Stimulated activated naive CD4-positive, alpha-beta T cell treated with Interleukin-2 at 50 U/mL for 16 hours (primary cell): ENCODE data around the gene CCDC136.

Experiments used
- DNase-seq: peaks from one replicate; lab custom pipeline; 2025; lab: John Stamatoyannopoulos, UW

The CCDC136 gene

DNA sequence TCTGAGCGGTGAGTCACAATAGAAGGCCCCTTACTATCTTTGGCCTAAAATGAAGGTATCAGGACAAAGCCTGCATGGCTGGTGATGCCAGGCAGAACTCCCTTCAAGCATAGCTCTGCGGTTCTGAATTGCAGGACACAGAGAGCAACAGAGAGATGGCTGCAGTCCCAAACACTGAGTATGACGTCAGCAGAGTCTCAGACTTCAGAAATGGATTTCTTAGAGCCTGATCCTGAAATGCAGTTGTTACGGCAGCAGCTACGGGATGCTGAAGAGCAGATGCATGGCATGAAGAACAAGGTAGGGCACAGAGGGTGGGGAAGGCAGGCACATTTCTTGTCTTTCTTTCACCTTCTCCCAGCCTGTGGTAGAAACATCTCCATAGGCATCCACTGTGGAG, 13.5 kb downstream of the CCDC136 start:
- DNase-seq, result no peak

GRCh38 chr7:128807191-128807590, 15.4 kb downstream of the CCDC136 start:
- no peak for DNase-seq

DNA sequence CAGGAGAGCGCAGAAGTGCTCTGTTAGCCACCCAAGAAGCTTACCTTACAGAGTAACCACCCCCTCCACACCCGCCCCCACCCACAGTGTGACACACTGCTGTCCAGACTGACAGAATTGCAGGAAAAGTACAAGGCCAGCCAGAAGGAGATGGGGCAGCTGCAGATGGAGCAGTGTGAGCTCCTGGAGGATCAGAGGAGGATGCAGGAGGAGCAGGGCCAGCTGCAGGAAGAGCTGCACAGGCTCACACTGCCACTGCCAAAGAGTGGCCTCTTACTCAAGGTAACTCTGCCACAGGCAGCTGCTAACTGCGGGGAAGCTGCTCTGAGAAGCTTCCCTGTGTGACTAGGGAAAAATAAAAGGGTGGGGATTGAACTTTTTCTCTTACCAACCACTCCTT, 17.6 kb downstream of the CCDC136 start:
- DNase-seq, result no peak

- DNase-seq, result no peak
These were observed 18.7 kb downstream of the CCDC136 start for GRCh38 chr7:128810473-128810872.

DNA sequence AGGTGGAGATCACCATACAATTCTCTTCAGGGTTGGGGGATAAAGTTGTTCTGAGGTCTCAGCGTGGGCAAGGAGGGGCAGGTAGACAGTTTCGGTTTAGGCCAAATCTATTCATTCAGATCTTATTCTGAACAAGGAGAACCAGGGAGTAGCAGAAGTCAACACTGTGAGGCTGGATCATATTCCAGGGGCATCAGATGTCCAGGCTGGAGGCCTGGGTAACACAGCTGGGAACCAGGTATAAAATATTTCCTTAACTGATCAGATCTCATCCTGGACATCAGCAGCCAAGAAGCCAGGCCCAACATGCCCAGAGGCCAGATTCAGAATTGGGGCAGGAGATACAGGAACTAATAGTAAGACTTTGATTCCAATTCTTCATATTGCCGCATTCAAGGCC, 19.2 kb downstream of the CCDC136 start:
- no peak for DNase-seq

- DNase-seq, result no peak
These were observed 20.1 kb downstream of the CCDC136 start for GRCh38 chr7:128811631-128812430.

DNA sequence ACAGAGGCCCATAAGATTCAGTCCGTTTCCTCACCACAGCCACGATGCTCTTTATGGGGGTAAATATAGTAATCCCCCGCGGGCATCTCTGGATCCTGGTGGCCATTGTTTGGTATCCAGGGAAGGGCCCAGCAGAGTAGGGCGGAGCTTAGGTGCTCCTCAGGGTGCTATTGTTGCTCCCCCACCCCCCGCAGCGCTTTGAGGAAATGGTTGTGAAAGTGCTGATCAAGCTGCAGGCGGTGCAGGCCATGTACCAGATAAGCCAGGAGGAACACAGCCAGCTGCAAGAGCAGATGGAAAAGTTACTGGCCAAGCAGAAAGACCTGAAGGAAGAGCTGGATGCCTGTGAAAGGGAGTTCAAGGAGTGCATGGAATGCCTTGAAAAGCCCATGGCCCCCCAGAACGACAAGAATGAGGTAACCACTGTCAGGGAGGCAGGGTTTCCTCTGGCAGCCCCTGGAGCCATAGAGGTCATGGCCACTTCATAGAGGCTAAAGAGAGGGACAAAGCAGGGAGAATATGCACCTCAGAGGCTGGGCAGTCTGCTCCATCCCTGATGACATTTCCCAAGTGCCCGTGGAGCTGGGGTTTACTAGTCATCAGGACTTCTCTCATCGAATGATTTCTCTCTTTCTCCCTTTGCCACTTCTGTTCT, 20.9 kb downstream of the CCDC136 start:
- DNase-seq, result no peak

GRCh38 chr7:128814499-128814898, 22.7 kb downstream of the CCDC136 start:
- DNase-seq, result no peak

GRCh38 chr7:128815289-128815942, 23.6 kb downstream of the CCDC136 start:
- DNase-seq, result no peak

- no peak for DNase-seq
These were observed 26.9 kb downstream of the CCDC136 start for GRCh38 chr7:128818694-128819093.

DNA sequence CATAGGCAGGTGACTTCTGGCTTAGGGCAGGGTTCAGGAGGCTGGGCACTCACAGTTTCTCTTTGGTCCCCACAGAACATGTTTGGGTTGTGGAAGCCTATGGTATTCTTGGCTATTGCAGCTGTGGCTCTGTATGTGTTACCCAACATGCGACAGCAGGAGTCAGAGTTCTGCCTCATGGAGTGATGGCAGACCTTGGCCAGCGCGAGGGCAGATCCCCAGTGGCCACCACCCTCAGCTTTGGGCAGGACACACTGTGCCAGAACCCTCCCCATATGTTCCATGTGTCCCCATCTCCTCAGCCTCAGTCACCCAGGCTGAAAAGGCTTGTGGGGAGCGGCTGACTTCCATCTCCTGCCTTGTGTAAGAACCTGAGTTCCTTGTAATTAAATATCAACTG, 30.0 kb downstream of the CCDC136 start:
- no peak for DNase-seq

DNA sequence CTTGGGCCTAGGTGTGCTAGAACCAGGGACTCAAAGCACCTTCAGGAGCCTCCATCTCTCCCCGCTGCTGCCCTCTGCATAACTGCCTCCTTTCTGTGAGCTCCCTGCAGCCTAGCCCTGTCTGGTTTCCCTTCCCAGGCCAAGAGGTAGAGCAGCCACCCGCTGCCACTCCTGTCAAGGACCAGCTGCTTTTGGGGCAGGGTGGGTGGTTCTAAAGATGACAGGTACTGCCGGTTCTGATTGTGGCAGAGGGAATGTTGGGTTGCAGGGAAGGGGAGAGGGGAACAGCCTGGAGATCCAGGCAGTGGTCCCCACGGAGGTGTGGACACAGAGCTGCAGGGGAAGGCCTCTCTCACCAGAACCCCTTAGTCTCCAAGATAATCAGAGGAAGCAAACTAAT, 34.7 kb downstream of the CCDC136 start:
- DNase-seq, result no peak

GRCh38 chr7:128826916-128827247, 35.1 kb downstream of the CCDC136 start:
- no peak for DNase-seq

GRCh38 chr7:128827248-128827958, 35.6 kb downstream of the CCDC136 start:
- no peak for DNase-seq

DNA sequence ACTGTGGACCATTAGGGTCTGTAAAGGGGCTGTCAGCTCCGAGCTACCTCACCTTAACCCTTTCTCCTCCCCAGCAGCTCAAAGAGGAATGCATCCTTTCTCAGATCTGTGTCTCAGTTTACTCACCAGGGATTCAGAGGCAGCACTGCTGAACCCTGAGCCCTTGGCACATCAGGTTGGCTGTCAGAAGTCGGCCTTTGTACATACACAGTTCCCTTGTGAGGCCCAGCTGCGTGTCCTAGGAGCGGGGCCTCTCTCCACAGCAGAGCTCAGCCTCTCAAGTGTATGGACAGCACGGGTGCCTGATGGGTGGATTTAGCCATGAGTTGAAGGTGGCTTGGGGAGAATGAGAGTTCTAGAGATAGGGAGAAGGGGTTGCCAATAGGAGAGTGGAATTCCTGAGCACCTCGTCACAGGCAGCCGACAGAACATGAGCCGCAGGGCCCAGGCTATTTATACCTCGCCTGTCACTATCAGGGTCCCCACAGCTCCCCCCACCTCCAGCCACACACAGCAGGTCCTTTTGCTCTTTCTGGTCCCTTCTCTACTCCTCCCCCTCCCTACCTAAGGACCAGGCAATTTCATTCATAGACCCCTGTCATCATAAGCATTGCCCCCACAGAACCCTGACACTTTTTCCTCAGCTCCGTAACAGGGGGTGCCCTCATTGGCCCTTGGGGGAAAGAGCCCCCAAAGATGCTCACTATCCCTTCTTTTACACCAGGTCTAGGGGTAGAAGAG, 36.4 kb downstream of the CCDC136 start:
- no peak for DNase-seq

DNA sequence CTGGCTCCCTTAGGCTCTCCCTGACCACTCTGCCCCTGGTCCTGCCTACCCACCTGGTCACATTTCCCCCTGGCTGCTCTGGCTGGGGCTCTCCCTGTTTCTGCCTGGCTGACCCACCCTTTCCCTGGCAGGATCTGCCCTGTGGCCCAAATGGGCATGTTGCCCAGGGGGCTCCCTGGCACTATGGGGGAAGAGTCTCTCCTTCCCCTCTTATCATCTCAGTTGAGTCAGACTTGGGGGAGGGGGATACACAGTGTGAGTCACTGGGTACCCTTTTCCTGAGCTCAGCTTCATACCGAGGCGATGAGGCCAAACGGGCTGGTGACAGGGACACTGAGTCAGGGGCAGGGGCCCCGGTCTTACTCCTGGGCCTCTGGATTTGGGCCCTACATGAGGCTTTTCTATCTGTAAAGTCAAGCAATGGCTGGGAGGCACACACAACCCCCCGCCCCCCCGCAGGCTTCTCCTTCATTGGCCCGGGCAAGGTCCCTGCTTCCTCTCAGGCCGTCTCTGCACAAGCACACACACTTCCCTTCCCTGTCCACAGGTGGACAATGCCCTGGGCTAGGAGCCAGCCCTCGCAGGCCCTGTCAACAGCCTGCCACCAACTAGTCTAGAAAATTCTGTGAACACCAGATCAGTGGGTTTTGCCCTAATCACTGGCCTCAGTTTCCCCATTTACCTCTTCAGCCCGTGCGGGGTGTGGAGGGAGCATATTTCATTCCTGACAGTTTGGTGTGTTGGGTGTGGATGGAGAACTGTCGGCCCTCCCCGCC, 37.8 kb downstream of the CCDC136 start:
- DNase-seq, result no peak

GRCh38 chr7:128830231-128831177, 38.7 kb downstream of the CCDC136 start, which contains the start of gene FLNC:
Gene FLNC, plus strand, starts transcription at chr7:128830406. Its CDS starts 232 bp downstream, at chr7:128830638.
- DNase-seq, result peak; percentile 24

DNA sequence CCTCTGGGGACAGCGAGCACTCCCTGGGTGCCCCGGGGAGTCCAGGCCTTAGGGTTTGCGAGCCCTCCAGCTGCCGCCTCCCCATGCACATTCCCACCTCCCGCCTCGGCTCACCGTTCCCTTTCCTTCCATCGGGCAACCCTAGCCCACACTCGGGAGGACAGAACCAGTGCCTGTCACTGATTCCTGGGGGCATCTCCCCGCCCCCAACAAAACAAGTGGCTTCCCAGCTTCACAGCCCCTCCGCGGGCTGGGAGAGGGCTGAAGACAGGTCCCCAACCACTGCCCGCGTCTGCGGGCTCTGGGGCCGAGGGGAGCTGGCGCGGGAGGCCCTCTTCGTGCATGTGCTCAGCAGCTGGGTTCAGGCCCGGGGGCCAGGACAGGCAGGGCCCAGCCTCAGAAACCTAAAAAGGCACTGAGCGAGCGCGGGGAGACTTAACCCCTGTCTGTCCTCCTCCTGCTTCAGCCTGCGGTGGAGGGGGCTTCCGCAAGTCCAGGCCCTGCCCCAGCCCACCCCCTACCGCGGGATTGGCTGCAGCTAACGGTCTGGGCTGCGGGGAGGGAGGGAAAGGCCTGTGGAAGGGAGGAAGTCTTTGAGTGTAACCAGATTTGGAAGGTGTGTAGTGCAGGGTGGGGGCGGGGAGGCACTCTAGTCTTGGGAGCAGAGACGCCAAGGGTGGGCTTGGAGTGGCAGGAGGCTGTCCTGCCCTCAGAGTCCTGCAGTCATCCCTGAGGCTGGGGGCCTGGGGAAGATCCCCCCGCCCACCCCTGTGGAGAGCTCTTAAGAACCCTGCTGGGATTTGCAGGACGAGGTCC, 39.6 kb downstream of the CCDC136 start:
- DNase-seq, result no peak
